ENCODE results near the gene TRPV6.

The TRPV6 gene

GRCh38 chr7:142908921-142909890 is 23.7 kb upstream of the TRPV6 start:
- DNase-seq (ENCODE audit: low read depth in 2 of 3, low spot score in 2 of 3) = no peak

GRCh38 chr7:142908290-142908689 is 22.7 kb upstream of the TRPV6 start:
- no peak for DNase-seq (ENCODE audit: low read depth in 2 of 3, low spot score in 2 of 3)

DNA sequence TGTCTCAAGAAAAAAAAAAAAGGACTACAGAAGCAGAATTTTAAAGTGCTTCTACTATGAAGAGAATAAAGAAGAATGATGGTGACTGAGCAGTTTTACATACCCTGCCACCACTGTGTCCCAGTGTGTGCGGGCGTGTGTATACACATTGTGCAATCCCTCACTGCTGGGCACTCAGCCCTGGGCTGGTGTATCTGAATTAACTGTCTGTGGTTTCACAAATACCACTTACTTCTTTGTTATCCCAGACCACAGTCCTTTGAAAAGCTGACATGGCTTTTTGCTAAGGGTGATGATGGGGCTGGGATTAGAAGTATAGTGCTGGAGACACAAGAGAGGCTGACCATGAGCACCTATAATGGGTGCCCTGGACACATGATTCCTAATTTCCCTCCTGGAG is 21.1 kb upstream of the TRPV6 start:
- no peak for DNase-seq (ENCODE audit: low read depth in 2 of 3, low spot score in 2 of 3)

DNA sequence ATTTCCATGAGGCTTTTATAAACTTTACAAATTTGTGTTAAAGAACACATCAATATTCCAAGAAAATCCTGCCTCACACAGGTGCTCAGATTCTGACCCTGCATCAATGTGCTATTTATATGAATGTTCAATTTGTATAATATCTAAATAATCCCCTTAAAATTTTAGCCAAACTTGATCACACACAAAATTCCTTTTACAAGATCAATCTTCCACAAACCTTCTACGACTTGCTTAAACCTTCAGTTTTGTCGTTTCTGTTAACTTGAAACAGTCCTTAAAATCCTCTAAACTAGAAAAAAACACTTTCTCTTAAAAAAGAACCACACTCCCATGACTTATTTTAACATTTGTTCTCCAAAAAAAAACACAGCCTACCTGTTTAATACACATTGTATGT is 20.2 kb upstream of the TRPV6 start:
- no peak for DNase-seq (ENCODE audit: low read depth in 2 of 3, low spot score in 2 of 3)

DNA sequence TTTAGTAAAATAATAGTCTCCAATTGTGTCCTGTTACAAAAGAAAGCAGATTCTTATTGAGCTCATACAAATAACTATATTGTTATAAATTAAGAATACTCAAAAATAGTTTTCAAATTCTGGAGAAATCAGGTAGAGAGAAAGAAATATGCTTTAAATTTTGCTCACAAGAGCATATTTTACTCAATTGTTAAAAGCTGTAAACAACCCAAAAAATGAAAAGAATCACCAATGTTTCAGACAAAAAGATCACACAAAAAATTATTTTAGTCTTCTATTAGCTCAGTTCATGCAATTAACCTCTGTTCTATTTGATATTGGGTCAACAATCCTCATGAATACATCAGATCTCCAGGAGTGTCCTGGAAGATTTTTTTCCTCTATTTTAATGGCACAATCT is 18.6 kb upstream of the TRPV6 start:
- DNase-seq (ENCODE audit: low read depth in 2 of 3, low spot score in 2 of 3) = no peak

DNA sequence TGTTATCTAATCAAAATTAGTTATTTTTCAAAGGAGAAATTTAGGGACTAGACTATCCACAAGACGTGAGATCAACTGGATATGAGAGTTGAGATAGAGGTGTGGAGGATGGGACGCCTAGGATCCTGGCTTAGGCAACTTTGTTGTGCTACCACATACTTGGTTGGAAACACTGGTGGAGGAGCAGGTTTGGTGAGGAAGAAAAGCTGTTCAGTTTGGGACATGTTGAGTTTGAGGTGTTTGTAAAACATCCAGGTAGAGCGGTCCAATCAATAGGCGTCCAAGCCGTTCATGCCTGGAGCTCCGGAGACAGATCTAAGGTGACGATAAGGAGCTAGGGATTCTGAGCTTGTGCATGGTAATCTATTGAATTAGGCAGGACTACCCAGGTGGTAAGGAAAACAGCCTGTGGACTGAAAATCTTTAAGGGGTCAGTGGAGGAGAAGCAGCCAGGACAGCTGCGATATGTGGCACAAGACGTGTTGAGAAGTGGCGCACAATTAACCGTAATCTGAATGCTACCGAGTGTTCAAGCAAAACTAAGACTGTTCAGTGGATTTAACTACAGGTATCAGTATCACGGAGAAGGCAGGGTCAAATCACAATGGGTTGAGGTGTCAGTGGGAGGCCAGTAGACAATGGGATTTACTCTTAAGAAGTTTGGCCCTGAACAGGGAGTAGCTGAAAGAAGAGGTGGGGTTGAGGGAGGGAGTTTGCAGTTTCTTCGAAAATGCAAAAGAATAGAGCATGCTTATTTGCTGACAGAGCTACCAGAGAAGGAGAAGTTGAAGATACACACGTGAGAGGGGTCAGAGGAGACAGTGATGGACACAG is 16.1 kb upstream of the TRPV6 start:
- DNase-seq (ENCODE audit: low read depth in 2 of 3, low spot score in 2 of 3) = no peak

DNA sequence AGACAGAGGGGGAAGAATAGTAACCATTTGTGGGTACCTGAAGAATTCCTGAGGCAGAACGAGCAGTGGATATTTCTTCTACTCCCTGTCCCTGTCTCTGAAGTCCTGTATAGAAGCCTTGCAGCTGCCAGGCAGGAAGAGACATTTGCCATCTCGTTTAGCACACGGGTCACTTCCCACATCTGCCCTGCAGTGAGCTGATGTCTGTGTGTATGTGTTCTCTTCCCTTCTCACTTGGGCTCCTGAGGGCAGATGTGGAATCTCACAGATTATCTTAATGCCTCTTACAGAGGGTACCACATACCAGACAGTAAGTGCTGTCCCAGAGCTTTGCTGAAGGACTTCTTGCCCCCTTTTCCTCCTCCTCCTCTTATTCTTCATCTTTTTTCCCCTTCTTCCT is 14.1 kb upstream of the TRPV6 start:
- no peak for DNase-seq (ENCODE audit: low read depth in 2 of 3, low spot score in 2 of 3)

DNA sequence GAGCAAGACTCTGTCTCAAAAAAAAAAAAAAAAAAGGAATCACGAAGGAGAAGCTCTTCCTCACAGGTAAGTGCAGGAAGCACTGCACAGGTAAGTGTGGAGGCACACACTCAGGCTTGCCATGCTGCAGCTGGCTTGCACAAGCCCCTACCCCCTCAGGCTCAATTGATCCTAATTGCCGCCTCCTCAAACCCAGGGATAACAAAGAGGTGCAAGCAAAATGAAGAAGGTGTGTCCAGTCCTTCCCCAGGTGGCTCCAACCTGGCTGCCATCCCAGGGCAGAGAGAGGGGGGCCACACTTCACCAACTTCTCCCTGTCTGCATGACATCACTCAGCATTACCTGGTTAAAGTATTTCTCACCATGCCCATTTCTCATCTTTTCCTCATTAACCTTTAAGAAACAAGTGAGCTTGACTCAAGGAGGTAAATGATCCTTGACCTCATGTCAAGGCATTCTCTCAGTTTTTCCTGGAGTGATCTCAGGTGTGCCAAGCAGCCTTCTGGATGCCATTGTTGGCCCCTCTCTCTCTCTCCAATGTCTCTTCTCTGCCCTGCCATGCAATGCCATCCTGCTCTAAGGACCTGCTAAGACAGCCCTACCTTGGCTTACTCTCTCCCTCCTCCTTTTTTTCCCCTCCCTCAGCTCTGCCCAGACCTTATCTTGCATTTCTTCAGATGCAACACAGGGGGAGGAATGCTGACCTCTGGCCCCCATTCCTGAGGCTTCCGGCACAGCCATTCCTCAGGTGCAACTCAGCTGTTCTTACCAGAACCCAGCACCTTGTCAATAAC is 13.0 kb upstream of the TRPV6 start:
- no peak for DNase-seq (ENCODE audit: low read depth in 2 of 3, low spot score in 2 of 3)

GRCh38 chr7:142897691-142898090 is 12.1 kb upstream of the TRPV6 start:
- DNase-seq (ENCODE audit: low read depth in 2 of 3, low spot score in 2 of 3) = no peak

GRCh38 chr7:142896741-142897379 is 11.3 kb upstream of the TRPV6 start:
- DNase-seq (ENCODE audit: low read depth in 2 of 3, low spot score in 2 of 3) = no peak

DNA sequence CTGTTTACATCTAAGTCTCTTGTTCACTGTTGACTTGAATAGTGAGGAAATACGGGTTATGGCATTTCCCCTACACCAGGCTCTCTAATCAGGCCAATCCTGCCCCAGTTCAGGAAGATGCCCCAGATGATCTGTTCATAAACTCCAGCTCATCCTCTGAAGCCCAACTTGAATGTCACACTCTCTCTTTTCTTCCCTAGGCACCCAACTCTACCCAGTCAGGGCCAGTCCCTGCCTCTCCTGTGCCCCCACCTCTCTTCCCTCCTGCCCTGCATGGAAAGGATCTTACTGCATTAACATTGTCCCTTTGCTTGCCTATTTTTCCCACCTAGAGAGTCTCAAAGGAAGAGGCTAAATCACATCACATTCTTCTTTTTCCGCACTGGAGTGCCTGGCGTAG is 10.6 kb upstream of the TRPV6 start:
- DNase-seq (ENCODE audit: low read depth in 2 of 3, low spot score in 2 of 3) = no peak

DNA sequence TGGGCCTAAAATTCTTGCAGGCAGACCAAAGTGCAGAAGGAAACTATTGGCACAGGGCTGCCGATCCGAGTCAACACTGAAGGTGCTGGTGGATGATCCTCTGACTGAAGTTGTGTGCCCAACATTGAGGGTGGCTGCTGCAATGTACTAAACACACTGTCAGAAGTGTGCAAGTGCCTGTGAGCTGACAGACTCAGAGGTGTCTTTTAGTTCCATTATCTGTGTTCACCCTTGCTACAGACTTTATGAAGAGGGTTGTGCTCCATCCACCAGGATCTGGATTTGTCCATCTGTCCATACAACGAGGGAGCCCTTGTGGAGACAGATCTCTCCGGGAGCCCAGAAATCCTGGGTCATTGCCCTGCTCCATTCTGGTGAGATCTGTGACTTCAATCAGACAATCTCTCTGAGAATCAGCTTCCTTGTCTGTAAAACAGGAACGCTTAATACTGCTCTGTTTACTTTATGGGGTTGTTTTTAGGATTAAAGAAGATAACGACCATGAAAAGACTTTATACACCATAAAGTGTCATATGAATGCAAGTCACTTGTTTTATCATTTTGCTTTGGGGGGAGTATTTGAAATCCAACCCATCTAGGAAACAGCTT is 9.5 kb upstream of the TRPV6 start:
- no peak for DNase-seq (ENCODE audit: low read depth in 2 of 3, low spot score in 2 of 3)

DNA sequence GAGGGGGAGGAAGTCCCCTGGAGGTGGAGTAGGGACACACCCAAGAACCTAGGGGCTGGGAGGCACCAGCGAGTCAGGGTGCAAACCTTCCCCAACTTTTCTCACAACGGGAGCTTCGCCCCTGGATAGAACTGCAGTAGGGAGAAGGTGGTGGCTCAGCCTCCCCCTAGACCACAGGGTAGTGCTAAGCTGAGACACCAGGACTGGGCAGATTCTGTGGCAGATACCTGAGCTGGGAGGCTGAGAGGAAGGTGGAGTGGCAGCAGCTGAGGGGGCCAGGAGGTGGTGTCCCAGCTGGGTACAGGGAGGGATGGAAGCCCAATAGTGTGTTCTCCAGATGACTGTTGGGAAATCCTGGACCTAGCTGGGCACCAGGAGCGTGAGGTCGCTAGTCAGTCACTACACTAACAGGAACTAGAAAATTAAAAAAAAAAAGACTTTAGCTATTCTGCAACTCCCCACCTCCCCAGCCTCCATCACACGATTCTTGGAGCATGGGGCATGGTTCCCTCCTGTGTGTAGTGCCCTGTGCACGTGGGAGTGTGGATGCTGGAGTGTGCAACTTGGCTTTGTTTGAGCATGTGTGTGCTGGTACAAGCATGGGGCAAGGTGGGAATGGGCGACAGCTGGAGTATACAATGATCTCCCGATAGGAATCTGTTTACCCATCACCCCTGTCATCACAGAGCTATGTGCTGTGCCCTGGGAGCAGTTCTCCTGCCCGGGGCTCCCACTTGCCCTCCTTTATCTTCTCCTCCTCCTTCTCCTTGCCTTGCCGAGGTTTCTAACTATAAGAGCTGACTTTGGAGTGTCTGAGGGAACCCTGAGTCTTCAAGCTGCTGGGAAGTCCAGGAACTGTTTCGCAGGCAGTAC is 8.8 kb upstream of the TRPV6 start:
- DNase-seq (ENCODE audit: low read depth in 2 of 3, low spot score in 2 of 3) = no peak

GRCh38 chr7:142892951-142893350 is 7.4 kb upstream of the TRPV6 start:
- no peak for DNase-seq (ENCODE audit: low read depth in 2 of 3, low spot score in 2 of 3)

- DNase-seq (ENCODE audit: low read depth in 2 of 3, low spot score in 2 of 3) = no peak
Observed at GRCh38 chr7:142891490-142892082, 6.0 kb upstream of the TRPV6 start.

- DNase-seq (ENCODE audit: low read depth in 2 of 3, low spot score in 2 of 3) = no peak
Observed at GRCh38 chr7:142890874-142891485, 5.4 kb upstream of the TRPV6 start.

DNA sequence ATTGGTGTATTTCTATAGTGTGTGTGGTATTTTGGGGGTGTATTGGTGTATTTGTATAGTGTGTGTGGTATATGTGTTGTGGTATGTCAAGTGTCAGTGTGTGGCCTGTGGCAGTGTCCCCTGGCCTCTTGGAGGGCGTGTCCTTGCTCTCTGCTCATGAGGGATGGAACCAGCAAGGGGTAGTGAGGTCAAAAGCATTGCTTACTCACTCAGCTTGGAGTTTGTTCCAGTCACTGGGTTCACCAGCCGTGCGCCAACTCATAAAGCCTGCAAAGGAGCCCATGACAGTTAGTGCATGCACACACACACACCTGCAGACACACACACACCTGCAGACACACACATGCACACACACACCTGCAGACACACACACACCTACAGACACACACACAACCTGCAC is 4.3 kb upstream of the TRPV6 start:
- no peak for DNase-seq (ENCODE audit: low read depth in 2 of 3, low spot score in 2 of 3)

DNA sequence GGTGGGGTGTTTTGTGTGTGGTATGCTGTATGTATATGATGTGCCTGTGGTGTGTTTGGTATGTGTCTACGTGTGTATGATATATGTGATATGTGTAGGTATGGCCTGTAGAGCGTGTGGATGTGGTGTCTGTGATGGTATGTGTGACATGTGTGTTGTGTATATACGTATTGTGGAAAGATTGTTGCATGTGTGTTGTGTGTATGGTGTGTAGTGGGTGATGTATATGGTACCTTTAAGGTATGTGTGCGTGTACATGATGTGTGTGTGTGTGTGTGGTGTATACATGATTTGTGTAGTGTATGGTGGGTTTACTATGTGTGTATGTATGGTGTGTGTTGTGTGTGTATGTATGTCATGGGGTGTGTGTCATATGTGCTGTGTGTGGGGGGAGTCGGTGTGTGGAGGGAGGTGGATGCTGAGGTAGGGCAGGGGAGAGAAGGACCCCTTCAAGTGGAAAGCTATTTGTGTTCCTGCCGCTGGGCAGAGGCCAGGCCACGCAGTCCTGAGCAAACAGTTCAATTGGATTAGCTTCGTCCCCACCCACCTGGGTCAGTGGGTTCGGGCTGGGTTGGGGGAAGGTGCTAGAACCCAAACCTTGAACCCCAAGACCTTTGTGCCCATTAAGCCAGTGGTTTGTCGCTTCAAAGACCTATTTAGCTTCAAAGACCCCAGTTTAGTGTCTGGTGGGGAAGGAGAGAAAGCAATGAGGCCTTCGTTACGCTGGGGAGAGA is 1.9 kb upstream of the TRPV6 start:
- DNase-seq (ENCODE audit: low read depth in 2 of 3, low spot score in 2 of 3) = no peak

All from activated CD8-positive, alpha-beta memory T cell treated with anti-CD3 and anti-CD28 coated beads for 48 hours (primary cell).